ENCODE results near the gene GDF15.

GDF15 gene

DNA sequence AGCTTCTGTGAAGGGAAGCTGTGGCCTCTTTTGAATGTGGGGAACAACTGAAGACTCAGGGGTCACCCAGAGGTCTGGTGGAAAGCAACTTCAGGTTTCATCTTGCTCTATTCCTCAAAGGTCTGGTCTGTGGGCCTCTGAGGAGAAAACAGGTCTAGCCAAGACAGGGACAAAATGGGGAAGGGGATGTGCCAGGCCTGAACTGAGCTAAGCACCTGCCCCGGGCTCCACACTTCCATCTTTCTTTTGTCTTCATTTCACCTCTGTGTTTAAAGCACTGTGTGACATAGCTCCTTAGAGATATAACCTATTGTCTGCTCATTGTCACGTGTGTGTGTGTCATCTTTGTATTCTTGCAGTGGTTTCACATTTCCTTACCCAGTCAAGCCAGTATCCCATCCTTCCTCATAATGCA, 19.9 kb upstream of the GDF15 start:
- DNase-seq (ENCODE audit: insufficient read length, low spot score), result no peak
- FAIRE-seq, result no peak
- no peak for TF ChIP-seq CTCF (IDR thresholded peaks at IDR 0.05; ENCODE audit: insufficient read depth, missing control alignments)

DNA sequence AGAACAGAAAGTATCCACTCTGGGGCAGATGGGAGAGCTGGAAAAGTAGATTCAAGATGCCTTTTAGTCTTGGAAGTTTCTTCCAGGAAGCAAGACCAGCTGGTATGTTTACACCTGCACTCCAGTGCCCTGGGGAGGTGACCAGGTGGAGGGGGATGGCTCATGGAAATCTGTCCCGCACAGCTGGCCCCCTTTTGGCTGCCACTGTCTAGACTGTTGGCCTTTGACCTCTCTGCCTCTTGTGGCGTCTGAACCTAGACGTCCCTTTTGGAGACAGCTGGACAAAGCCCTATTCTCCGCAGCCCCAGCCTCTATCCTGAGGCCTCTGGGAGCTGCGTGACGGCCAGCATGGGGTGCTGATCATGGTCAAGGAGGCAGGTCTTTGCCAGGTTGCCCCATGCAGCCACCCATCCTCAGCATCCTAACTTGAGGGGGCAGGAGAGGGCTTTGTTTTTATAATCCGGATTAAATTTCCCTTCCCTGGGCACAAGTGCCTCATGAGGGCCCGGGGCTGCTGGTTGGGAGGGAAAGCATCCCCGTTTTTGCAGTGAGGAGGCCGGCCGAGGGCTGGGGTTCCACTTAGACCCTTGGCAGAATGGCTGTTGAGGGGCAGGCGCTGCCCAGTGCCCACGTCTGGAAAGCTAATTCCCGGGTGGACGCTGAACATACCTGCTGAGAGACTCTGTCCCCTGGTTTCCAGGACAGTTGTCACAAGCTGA, 17.3 kb upstream of the GDF15 start:
- no peak for TF ChIP-seq CTCF (IDR thresholded peaks at IDR 0.05; ENCODE audit: insufficient read depth, missing control alignments)
- DNase-seq (ENCODE audit: insufficient read length, low spot score) (no peak), FAIRE-seq (no peak)

DNA sequence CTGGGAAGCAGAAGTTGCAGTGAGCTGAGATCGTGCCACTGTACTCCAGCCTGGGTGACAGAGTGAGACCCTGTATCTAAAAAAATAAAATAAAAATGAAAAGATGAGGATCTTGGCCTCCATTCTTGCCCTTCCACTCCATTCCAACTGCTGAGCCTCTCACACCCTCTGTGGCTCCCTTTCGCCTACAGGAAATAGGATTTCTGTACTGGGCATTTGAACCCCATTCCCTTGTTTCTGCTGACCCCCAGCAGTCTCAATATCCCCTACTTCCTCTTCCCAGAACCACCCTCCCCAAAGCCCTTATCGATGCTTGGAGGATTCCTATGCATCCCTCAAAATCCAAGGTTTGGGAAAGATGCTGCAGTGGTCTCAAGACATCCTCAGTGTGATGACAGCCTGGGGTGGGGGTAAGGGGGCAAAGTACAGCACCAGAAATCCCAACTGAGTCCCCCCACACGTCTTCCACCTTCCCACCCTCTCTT, 12.5 kb upstream of the GDF15 start:
- DNase-seq (ENCODE audit: insufficient read length, low spot score), result no peak
- FAIRE-seq, result no peak
- no peak for TF ChIP-seq CTCF (IDR thresholded peaks at IDR 0.05; ENCODE audit: insufficient read depth, missing control alignments)

- no peak for DNase-seq (ENCODE audit: insufficient read length, low spot score)
Measured at GRCh38 chr19:18373892-18374629, 11.9 kb upstream of the GDF15 start.

DNA sequence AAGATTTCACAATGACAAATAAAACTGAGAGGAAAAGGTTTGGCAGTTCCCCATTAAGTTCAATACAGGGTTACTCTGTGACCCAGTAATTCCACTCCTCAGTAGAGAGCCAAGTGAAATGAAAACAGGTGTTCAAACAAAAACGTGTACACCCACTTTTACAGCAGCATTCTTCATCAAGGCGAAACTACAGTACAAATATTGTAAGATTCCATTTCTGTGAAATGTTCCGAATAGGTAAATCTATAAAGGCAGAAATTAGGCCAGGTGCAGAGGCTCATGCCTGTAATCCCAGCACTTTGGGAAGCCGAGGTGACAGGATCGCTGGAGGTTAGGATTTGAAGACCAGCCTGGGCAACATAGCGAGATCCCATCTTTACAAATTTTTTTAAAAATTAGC, 8.9 kb upstream of the GDF15 start:
- TF ChIP-seq CTCF (IDR thresholded peaks at IDR 0.05; ENCODE audit: insufficient read depth, missing control alignments), result no peak
- FAIRE-seq, result no peak
- DNase-seq (ENCODE audit: insufficient read length, low spot score), result no peak

More at GRCh38 chr19:18373892-18374629, 11.9 kb upstream of the GDF15 start:
- FAIRE-seq, result no peak
- TF ChIP-seq CTCF (IDR thresholded peaks at IDR 0.05; ENCODE audit: insufficient read depth, missing control alignments), result no peak

GRCh38 chr19:18379803-18380747, 5.9 kb upstream of the GDF15 start:
- TF ChIP-seq CTCF (IDR thresholded peaks at IDR 0.05; ENCODE audit: insufficient read depth, missing control alignments), result no peak
- FAIRE-seq, result no peak
- DNase-seq (ENCODE audit: insufficient read length, low spot score), result no peak
